B cell (primary cell): ENCODE data around the gene TIGD3. TPM values are rescaled to one million over a fixed set of nuclear protein-coding genes. Genes with fewer than 3 reads are reported as not detected.

Source experiments
- ATAC-seq: fragments of 200-7000 bp; cut with Tn5 transposase; one replicate; pipeline ENCODE4 v1.10.0; 2021; ENCODE audit warnings: low read depth, mild to moderate bottlenecking, moderate number of reproducible peaks, moderate library complexity
- CTCF ChIA-PET: fragments of 350-600 bp; sonication (Branson Sonifier 250); formaldehyde crosslinking; loops from one replicate; lab custom pipeline; 2021; ENCODE audit warnings: antibody characterized with exemption, inconsistent platforms; lab: Charles Lee
- POLR2A ChIA-PET: fragments of 350-600 bp; sonication (Branson Sonifier 250); formaldehyde crosslinking; loops from one replicate; lab custom pipeline; 2021; ENCODE audit warnings: antibody characterized with exemption; lab: Charles Lee
- DNase-seq: peaks from one replicate; pipeline ENCODE4 v3.0.0; 2013
- H2AFZ ChIP-seq: 2 replicates; pipeline ENCODE4 v1.6.1; 2012; ENCODE audit warnings: mild to moderate bottlenecking, low read depth, low read length; ENCODE audit not compliant: insufficient read depth, poor library complexity, severe bottlenecking
- H3K27ac ChIP-seq, 2 donors: 1 replicate in 1 of 2; 2 replicates in 1 of 2; pipeline ENCODE4 v1.5.1; 2012 to 2013; ENCODE audit warnings: low read length in 2 of 2, mild to moderate bottlenecking in 2 of 2, moderate library complexity in 1 of 2
- H3K27me3 ChIP-seq, 4 experiments: fragments of 200-600 bp in 1 of 4; sonication (generic) in 1 of 4; replicated peaks in 1 of 4; 1 replicate in 2 of 4; 2 replicates in 2 of 4; pipeline versions ENCODE4 v1.6.1 to v1.7.0; 2013 to 2016; ENCODE audit warnings: low read length in 3 of 4, mild to moderate bottlenecking in 2 of 4, mixed read lengths in 1 of 4, moderate library complexity in 1 of 4; ENCODE audit not compliant: insufficient read depth in 4 of 4, control insufficient read depth in 3 of 4; ENCODE audit errors: control extremely low read depth in 1 of 4
- H3K36me3 ChIP-seq, 2 experiments: replicated peaks in 1 of 2; 1 replicate in 1 of 2; 2 replicates in 1 of 2; pipeline versions ENCODE4 v1.6.1 to v1.7.1; 2013; ENCODE audit warnings: low read length in 1 of 2; ENCODE audit not compliant: insufficient read depth in 2 of 2, control insufficient read depth in 1 of 2; ENCODE audit errors: control extremely low read depth in 1 of 2, extremely low read depth in 1 of 2
- H3K4me1 ChIP-seq, 2 donors: fragments of 200-600 bp in 1 of 2; sonication (generic) in 1 of 2; 1 replicate in 1 of 2; 2 replicates in 1 of 2; pipeline versions ENCODE4 v1.5.1 to v1.6.1; 2013 to 2017; ENCODE audit warnings: low read length in 2 of 2; ENCODE audit not compliant: control insufficient read depth in 2 of 2, insufficient read depth in 2 of 2
- H3K4me2 ChIP-seq: replicated peaks from 2 replicates; pipeline ENCODE3; 2012; ENCODE audit warnings: mild to moderate bottlenecking, low read depth, low read length; ENCODE audit not compliant: poor library complexity, severe bottlenecking
- H3K4me3 ChIP-seq, 5 experiments: fragments of 200-600 bp in 1 of 5; sonication (generic) in 1 of 5; 1 replicate in 3 of 5; 2 replicates in 2 of 5; pipeline versions ENCODE4 v1.5.1 to v1.7.0; 2011 to 2016; ENCODE audit warnings: low read length in 4 of 5, mild to moderate bottlenecking in 4 of 5, low read depth in 2 of 5, control low read depth in 1 of 5, moderate library complexity in 1 of 5; ENCODE audit not compliant: insufficient read depth in 1 of 5; ENCODE audit errors: control extremely low read depth in 1 of 5, extremely low read depth in 1 of 5
- H3K79me2 ChIP-seq: fragments of 200-600 bp; sonication (generic); one replicate; pipeline ENCODE4 v1.6.0; 2016; ENCODE audit warnings: low read length; ENCODE audit not compliant: control insufficient read depth, insufficient read depth
- H3K9ac ChIP-seq: fragments of 200-600 bp; sonication (generic); 2 replicates; pipeline ENCODE4 v1.6.1; 2017; ENCODE audit warnings: mild to moderate bottlenecking, low read length, moderate library complexity
- H3K9me3 ChIP-seq, 3 donors: one replicate each; pipeline versions ENCODE4 v1.6.1 to v1.7.1; 2013; ENCODE audit warnings: low read length in 2 of 3; ENCODE audit not compliant: control insufficient read depth in 2 of 3, insufficient read depth in 1 of 3; ENCODE audit errors: control extremely low read depth in 1 of 3
- H4K20me1 ChIP-seq: 2 replicates; pipeline ENCODE4 v1.6.0; 2012; ENCODE audit warnings: mild to moderate bottlenecking, low read length; ENCODE audit not compliant: insufficient read depth, control insufficient read depth, poor library complexity, severe bottlenecking
- H3K27ac Mint-ChIP-seq: one replicate; pipeline ENCODE4 v1.8.0; 2021; ENCODE audit warnings: mixed read lengths
- H3K27me3 Mint-ChIP-seq: one replicate; pipeline ENCODE4 v1.8.0; 2021; ENCODE audit warnings: mixed read lengths
- H3K4me1 Mint-ChIP-seq: one replicate; pipeline ENCODE4 v1.8.0; 2021; ENCODE audit warnings: mixed read lengths
- H3K4me3 Mint-ChIP-seq: one replicate; pipeline ENCODE4 v1.8.0; 2021; ENCODE audit warnings: mixed read lengths
- H3K9me3 Mint-ChIP-seq: one replicate; pipeline ENCODE4 v1.8.0; 2022; ENCODE audit warnings: mixed read lengths; ENCODE audit not compliant: insufficient read depth
- CTCF ChIP-seq: fragments of 200-600 bp; IDR thresholded peaks from one replicate; pipeline ENCODE4 v1.8.0; 2022; ENCODE audit warnings: antibody characterized with exemption, mild to moderate bottlenecking
- EZH2 ChIP-seq: IDR thresholded peaks from 2 replicates; pipeline ENCODE4 v1.6.1; 2012; ENCODE audit warnings: borderline replicate concordance, low read depth, mild to moderate bottlenecking, moderate library complexity, low read length; ENCODE audit not compliant: insufficient read depth, poor library complexity, severe bottlenecking
- WGBS: methylation state at CpG from one replicate; pipeline ENCODE4 v1.1.5; 2013; ENCODE audit warnings: missing lambda C conversion rate; ENCODE audit not compliant: insufficient coverage; 5-methylcytosine and 5-hydroxymethylcytosine counted together
- intact Hi-C: fragments of 100-400 bp; cut with micrococcal nuclease; formaldehyde crosslinking; loops from one replicate; pipeline ENCODE4 v1.10.0; 2022
- polyA plus RNA-seq: library from polyadenylated mRNA; depleted of rRNA; stranded (reverse); fragments of >200 nt; gene quantifications from 2 replicates; pipeline ENCODE4 v1.2.3, GENCODE V29; 2012
- total RNA-seq, 2 donors: library from RNA; stranded (reverse); fragments of 120-200 nt in 1 of 2; gene quantifications; 1 replicate in 1 of 2; 2 replicates in 1 of 2; pipeline versions ENCODE4 v1.2.3 to v1.2.4, GENCODE V29; 2013 to 2022

The TIGD3 gene
- total and polyA plus RNA-seq, 2 donors (not counting 1 experiment from before 2014, with no cell fraction given), result 3.8 to 6.1 TPM

GRCh38 chr11:65316227-65317024, 38.1 kb upstream of the TIGD3 start:
- Histone ChIP-seq H2AFZ (no peak overlapping the region), H3K79me2 (no peaks in the 10 kb centered on the region), H3K9me3 (no peaks in the 10 kb centered on the region), H3K36me3 (no peaks in the 10 kb centered on the region), H3K4me1 (peaks cover 8 to 17% of the 10 kb centered on the region in 2 donors), H3K4me3 (no peak overlapping the region), H4K20me1 (no peaks in the 10 kb centered on the region), H3K27me3 (peaks cover 0 to 12% (median 5%) of the 10 kb centered on the region in 4 experiments), H3K27ac (no peak overlapping the region), H3K4me2 (no peak overlapping the region), H3K9ac (no peak overlapping the region)
- DNase-seq (no peak), ATAC-seq (no peak)
- no peaks in the 10 kb centered on the region for H3K9me3 Mint-ChIP-seq
- intact Hi-C loops, result loop anchor here (5.0 kb wide), 1 partner anchor 54 kb away; the partner anchor contains the start of gene POLA2
- peaks cover 9% of the 10 kb centered on the region for H3K27me3 Mint-ChIP-seq
- ChIA-PET CTCF (interaction anchor here (0.5 to 7.4 kb wide), 25 partner anchors 9 to 1806 kb away, joined by 3 to 214 read pairs (median 5); partner anchors contain the start of genes ARL2 and DPF2), POLR2A (interaction anchor here (0.5 to 0.6 kb wide), 3 partner anchors 54 to 1150 kb away, joined by 4 to 10 read pairs (median 8); no protein-coding TSS in a partner anchor)
- 79% methylated on average over 18 of the region's 20 CpGs for WGBS
- TF ChIP-seq EZH2 (no peak), CTCF (no peak)
- H3K4me1 Mint-ChIP-seq, result peaks cover 10% of the 10 kb centered on the region
- peak overlapping the region; percentile 37 for H3K27ac Mint-ChIP-seq
- H3K4me3 Mint-ChIP-seq, result peak overlapping the region; percentile 84
